Gastroesophageal sphincter (tissue), 3 donors: ENCODE results near the gene TMEM272.

Experiments
- POLR2A ChIP-seq, 2 donors: fragments of 450-650 bp; IDR thresholded peaks; one replicate each; pipeline ENCODE4 v1.6.1; 2017; ENCODE audit warnings: antibody characterized with exemption in 2 of 2, mild to moderate bottlenecking in 2 of 2, moderate library complexity in 1 of 2
- POLR2AphosphoS5 ChIP-seq: sonication (generic); formaldehyde crosslinking; IDR thresholded peaks from one replicate; pipeline ENCODE4 v1.6.1; 2017; ENCODE audit warnings: antibody characterized with exemption
- TF ChIP-seq, protein P1 (sequence below), 4 experiments: fragments of 200-600 bp in 2 of 4; fragments of 450-650 bp in 2 of 4; sonication (generic) in 1 of 4; IDR thresholded peaks; one replicate each; pipeline ENCODE4 v1.5.1; 2017 to 2019; ENCODE audit warnings: antibody characterized with exemption in 4 of 4, mild to moderate bottlenecking in 2 of 4, moderate library complexity in 2 of 4

DNA sequence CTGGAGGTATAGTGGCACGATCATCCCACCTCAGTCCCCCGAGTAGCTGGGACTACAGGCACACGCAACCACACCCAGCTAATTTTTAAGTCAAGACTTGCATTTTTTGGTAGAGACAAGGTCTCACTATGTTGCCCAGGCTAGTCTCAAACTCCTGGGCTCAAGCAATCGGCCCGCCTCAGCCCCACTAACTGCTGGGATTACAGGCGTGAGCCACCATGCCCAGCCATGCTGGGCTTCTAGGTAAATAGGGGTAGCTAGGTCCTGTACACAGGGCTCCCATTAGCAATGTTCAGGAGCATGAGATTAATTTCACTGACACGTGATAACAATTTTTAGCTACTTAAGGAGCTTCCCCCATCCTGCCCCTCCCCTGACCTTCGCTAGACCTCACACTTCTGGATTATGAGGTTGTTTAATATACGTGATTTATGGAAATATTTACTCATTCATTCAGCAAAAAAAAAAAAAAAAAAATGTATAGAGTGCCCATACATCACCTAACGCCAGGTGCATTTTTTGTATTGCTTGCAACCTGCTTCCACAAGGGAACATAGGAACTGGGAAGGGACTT, 19.2 kb downstream of the TMEM272 start:
- TF ChIP-seq, protein P1, sequence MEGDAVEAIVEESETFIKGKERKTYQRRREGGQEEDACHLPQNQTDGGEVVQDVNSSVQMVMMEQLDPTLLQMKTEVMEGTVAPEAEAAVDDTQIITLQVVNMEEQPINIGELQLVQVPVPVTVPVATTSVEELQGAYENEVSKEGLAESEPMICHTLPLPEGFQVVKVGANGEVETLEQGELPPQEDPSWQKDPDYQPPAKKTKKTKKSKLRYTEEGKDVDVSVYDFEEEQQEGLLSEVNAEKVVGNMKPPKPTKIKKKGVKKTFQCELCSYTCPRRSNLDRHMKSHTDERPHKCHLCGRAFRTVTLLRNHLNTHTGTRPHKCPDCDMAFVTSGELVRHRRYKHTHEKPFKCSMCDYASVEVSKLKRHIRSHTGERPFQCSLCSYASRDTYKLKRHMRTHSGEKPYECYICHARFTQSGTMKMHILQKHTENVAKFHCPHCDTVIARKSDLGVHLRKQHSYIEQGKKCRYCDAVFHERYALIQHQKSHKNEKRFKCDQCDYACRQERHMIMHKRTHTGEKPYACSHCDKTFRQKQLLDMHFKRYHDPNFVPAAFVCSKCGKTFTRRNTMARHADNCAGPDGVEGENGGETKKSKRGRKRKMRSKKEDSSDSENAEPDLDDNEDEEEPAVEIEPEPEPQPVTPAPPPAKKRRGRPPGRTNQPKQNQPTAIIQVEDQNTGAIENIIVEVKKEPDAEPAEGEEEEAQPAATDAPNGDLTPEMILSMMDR (IDR thresholded peaks at IDR 0.05), result no peak
- TF ChIP-seq POLR2AphosphoS5 (no peak), POLR2A (IDR thresholded peaks at IDR 0.05) (no peak)
